Loucy (cell line): Measurements from ENCODE around the gene AP1B1.

Experiments
- H2AFZ ChIP-seq: fragments of 200-600 bp; sonication (generic); 2 replicates; pipeline ENCODE4 v1.6.0; 2016; ENCODE audit warnings: antibody characterized with exemption, mild to moderate bottlenecking, low read length, moderate library complexity
- H3F3A ChIP-seq: fragments of 200-600 bp; 2 replicates; pipeline ENCODE4 v1.6.0; 2016; ENCODE audit warnings: antibody characterized with exemption, low read depth, mild to moderate bottlenecking
- H3K27me3 ChIP-seq: fragments of 200-600 bp; sonication (generic); 2 replicates; pipeline ENCODE4 v1.6.1; 2014; ENCODE audit warnings: low read length, mild to moderate bottlenecking; ENCODE audit not compliant: insufficient read depth, poor library complexity, severe bottlenecking
- H3K36me3 ChIP-seq: fragments of 200-600 bp; sonication (generic); 2 replicates; pipeline ENCODE4 v1.6.1; 2016; ENCODE audit warnings: low read length; ENCODE audit not compliant: insufficient read depth
- H3K4me1 ChIP-seq: fragments of 200-600 bp; sonication (generic); 2 replicates; pipeline ENCODE4 v1.5.1; 2014; ENCODE audit warnings: low read length, mild to moderate bottlenecking; ENCODE audit not compliant: insufficient read depth, poor library complexity, severe bottlenecking
- H3K4me2 ChIP-seq: fragments of 200-600 bp; sonication (generic); 2 replicates; pipeline ENCODE4 v1.6.0; 2014; ENCODE audit warnings: antibody characterized with exemption, low read length, low read depth, mild to moderate bottlenecking; ENCODE audit not compliant: poor library complexity, severe bottlenecking
- H3K4me3 ChIP-seq: fragments of 200-600 bp; sonication (generic); 2 replicates; pipeline ENCODE4 v1.5.1; 2014; ENCODE audit warnings: low read length, mild to moderate bottlenecking, mixed read lengths; ENCODE audit not compliant: poor library complexity, severe bottlenecking
- H3K79me2 ChIP-seq: fragments of 200-600 bp; sonication (generic); 2 replicates; pipeline ENCODE4 v1.6.1; 2014; ENCODE audit warnings: low read length; ENCODE audit not compliant: insufficient read depth
- H3K9ac ChIP-seq: fragments of 200-600 bp; sonication (generic); 2 replicates; pipeline ENCODE4 v1.6.0; 2014; ENCODE audit warnings: mild to moderate bottlenecking, low read depth, low read length, moderate library complexity; ENCODE audit not compliant: poor library complexity, severe bottlenecking
- H3K9me2 ChIP-seq: fragments of 200-600 bp; sonication (generic); replicated peaks from 2 replicates; pipeline ENCODE4 v1.6.1; 2016; ENCODE audit warnings: low read depth, low read length, mixed read lengths
- H3K9me3 ChIP-seq: fragments of 200-600 bp; sonication (generic); 2 replicates; pipeline ENCODE4 v1.6.1; 2014; ENCODE audit warnings: mild to moderate bottlenecking, antibody characterized with exemption, low read length, low read depth; ENCODE audit not compliant: insufficient read depth
- H4K20me1 ChIP-seq: fragments of 200-600 bp; sonication (generic); 2 replicates; pipeline ENCODE4 v1.6.0; 2014; ENCODE audit warnings: antibody characterized with exemption, low read length, mild to moderate bottlenecking; ENCODE audit not compliant: insufficient read depth, poor library complexity, severe bottlenecking
- CTCF ChIP-seq: fragments of 200-600 bp; sonication (generic); conservative IDR thresholded peaks from 2 replicates; pipeline ENCODE4 v1.5.1; 2014; ENCODE audit warnings: mild to moderate bottlenecking, antibody characterized with exemption, low read length
- EZH2phosphoT487 ChIP-seq: fragments of 200-600 bp; IDR thresholded peaks from 2 replicates; pipeline ENCODE4 v1.6.1; 2018; ENCODE audit warnings: antibody characterized with exemption, mild to moderate bottlenecking, moderate library complexity, borderline replicate concordance

Gene AP1B1

GRCh38 chr22:29313126-29313575, 75.2 kb downstream of the AP1B1 start:
- Histone ChIP-seq H2AFZ (no peak overlapping the region), H3K4me2 (no peak overlapping the region), H3K4me1 (peaks cover 16% of the 10 kb centered on the region), H3K36me3 (no peaks in the 10 kb centered on the region), H3K9me3 (no peaks in the 10 kb centered on the region), H3K9ac (no peak overlapping the region), H3K4me3 (no peak overlapping the region), H4K20me1 (no peaks in the 10 kb centered on the region), H3K79me2 (no peaks in the 10 kb centered on the region), H3F3A (no peaks in the 10 kb centered on the region; the same call in 1 of the 2 replicates), H3K27me3 (no peaks in the 10 kb centered on the region), H3K9me2 (no peaks in the 10 kb centered on the region)
- TF ChIP-seq EZH2phosphoT487 (no peak), CTCF (peak; percentile 54)

GRCh38 chr22:29312218-29313125, 75.9 kb downstream of the AP1B1 start:
- TF ChIP-seq CTCF (no peak), EZH2phosphoT487 (no peak)
- Histone ChIP-seq H3K79me2 (no peaks in the 10 kb centered on the region), H4K20me1 (no peaks in the 10 kb centered on the region), H2AFZ (no peak overlapping the region), H3K4me3 (no peak overlapping the region), H3K4me2 (no peak overlapping the region), H3K4me1 (peaks cover 20% of the 10 kb centered on the region), H3K9me3 (no peaks in the 10 kb centered on the region), H3F3A (no peaks in the 10 kb centered on the region; the same call in 1 of the 2 replicates), H3K36me3 (no peaks in the 10 kb centered on the region), H3K9me2 (no peaks in the 10 kb centered on the region), H3K9ac (no peak overlapping the region), H3K27me3 (no peaks in the 10 kb centered on the region)

GRCh38 chr22:29311464-29312217, 76.7 kb downstream of the AP1B1 start:
- H3K4me3 ChIP-seq: no peak overlapping the region
- H3K9ac ChIP-seq: no peak overlapping the region
- peaks cover 24% of the 10 kb centered on the region for H3K4me1 ChIP-seq
- no peaks in the 10 kb centered on the region for H3K79me2 ChIP-seq
- no peaks in the 10 kb centered on the region for H3K9me3 ChIP-seq
- H2AFZ ChIP-seq: no peak overlapping the region
- H3K9me2 ChIP-seq: no peaks in the 10 kb centered on the region
- H3K4me2 ChIP-seq: no peak overlapping the region
- H3K27me3 ChIP-seq: no peaks in the 10 kb centered on the region
- H3K36me3 ChIP-seq: no peaks in the 10 kb centered on the region
- TF ChIP-seq CTCF: no peak
- no peak for TF ChIP-seq EZH2phosphoT487
- no peaks in the 10 kb centered on the region; the same call in 1 of the 2 replicates for H3F3A ChIP-seq
- no peaks in the 10 kb centered on the region for H4K20me1 ChIP-seq
